ENCODE results near the gene THSD4.

- TF ChIP-seq CTCF (IDR thresholded peaks at IDR 0.05; ENCODE audit: insufficient read depth, low read depth, low read length) (no peak), EZH2 (IDR thresholded peaks at IDR 0.05; ENCODE audit: insufficient read depth, low read length) (no peak)
These were observed 318.1 kb downstream of the THSD4 start for GRCh38 chr15:71433402-71433801.
